ENCODE results near the gene GSTA3.
"Not testable (repeated sequence)": the region's sequence is repeated elsewhere in the genome, so short reads cannot be mapped to it uniquely, and the experiment has no call there.

The GSTA3 gene

GRCh38 chr6:52868899-52869298 is 40.6 kb downstream of the GSTA3 start:
- WGBS, 2 donors (ENCODE audit: extremely low coverage in 2 of 2, insufficient read length in 2 of 2, insufficient replicate concordance in 1 of 2), result no CpG with 5 or more reads among the region's 5 CpGs
- peak overlapping the region; percentile 89 for H3K18ac ChIP-seq (ENCODE audit: low read length)
- not testable (repeated sequence) for H2BK120ac ChIP-seq (ENCODE audit: low read depth, low read length); H3K9ac ChIP-seq (ENCODE audit: low read depth, low read length, poor library complexity); H3K27ac ChIP-seq (replicated peaks; ENCODE audit: low read length); H2BK12ac ChIP-seq (ENCODE audit: low read length); H3K14ac ChIP-seq (ENCODE audit: low read length); H4K91ac ChIP-seq (ENCODE audit: low read depth, low read length, poor library complexity); H2BK5ac ChIP-seq (ENCODE audit: low read length); H3K23ac ChIP-seq (ENCODE audit: low read depth, low read length, poor library complexity); H3K4me3 ChIP-seq (ENCODE audit: low read length in 2 of 2); H3K4me1 ChIP-seq (ENCODE audit: control insufficient read depth in 2 of 2, insufficient read depth in 1 of 2, low read depth in 1 of 2, low read length in 2 of 2); H2BK15ac ChIP-seq (ENCODE audit: low read length); H3K27me3 ChIP-seq (ENCODE audit: control insufficient read depth in 3 of 3, insufficient read depth in 3 of 3, low read depth in 1 of 3, low read length in 3 of 3); H3K36me3 ChIP-seq (replicated peaks in 1 of 2; ENCODE audit: control insufficient read depth in 2 of 2, insufficient read depth in 2 of 2, low read length in 2 of 2); H3K4ac ChIP-seq (ENCODE audit: low read length); H3K79me1 ChIP-seq (ENCODE audit: low read depth, low read length); DNase-seq (ENCODE audit: low spot score); H2AK5ac ChIP-seq (ENCODE audit: low read depth, low read length); H3K9me3 ChIP-seq (replicated peaks in 1 of 2; ENCODE audit: control insufficient read depth in 2 of 2, insufficient read depth in 1 of 2, low read depth in 1 of 2, low read length in 2 of 2)
- peak overlapping the region; percentile 96 for H4K8ac ChIP-seq (ENCODE audit: low read depth, low read length)
- peak overlapping the region; percentile 29 for H2AFZ ChIP-seq (ENCODE audit: low read length)
- peak overlapping the region; percentile 18 for H3K4me2 ChIP-seq (ENCODE audit: insufficient read depth, low read length, poor library complexity, severe bottlenecking)

DNA sequence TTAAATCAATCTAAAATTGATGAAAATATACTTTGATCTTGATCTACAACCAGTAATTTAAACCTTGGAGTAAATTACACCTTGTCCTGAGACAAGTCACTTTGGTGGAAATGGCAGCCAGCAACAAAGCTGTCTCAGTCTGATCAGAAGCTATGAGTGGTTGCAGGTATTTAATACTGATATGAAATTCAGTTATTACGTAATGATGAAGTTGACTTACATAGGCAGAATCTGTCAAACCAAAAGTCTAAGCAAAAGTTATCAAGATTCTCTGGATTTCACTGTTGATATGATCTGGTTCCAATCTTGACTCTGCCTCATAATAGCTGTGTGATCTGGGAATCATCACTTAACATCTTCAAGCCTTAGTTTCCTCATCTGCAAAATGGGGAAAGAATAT is 41.3 kb downstream of the GSTA3 start:
- Histone ChIP-seq H3K27ac (replicated peaks; ENCODE audit: low read length) (no peak overlapping the region), H3K14ac (ENCODE audit: low read length) (no peak overlapping the region)

GRCh38 chr6:52861151-52861550 is 48.3 kb downstream of the GSTA3 start:
- H2AFZ ChIP-seq (ENCODE audit: low read length); H3K79me1 ChIP-seq (ENCODE audit: low read depth, low read length); H2BK15ac ChIP-seq (ENCODE audit: low read length); H4K8ac ChIP-seq (ENCODE audit: low read depth, low read length); H3K4ac ChIP-seq (ENCODE audit: low read length); H3K27me3 ChIP-seq (ENCODE audit: control insufficient read depth in 3 of 3, insufficient read depth in 3 of 3, low read depth in 1 of 3, low read length in 3 of 3); H2BK5ac ChIP-seq (ENCODE audit: low read length); H3K23ac ChIP-seq (ENCODE audit: low read depth, low read length, poor library complexity); H3K27ac ChIP-seq (replicated peaks; ENCODE audit: low read length); H3K4me2 ChIP-seq (ENCODE audit: insufficient read depth, low read length, poor library complexity, severe bottlenecking); H3K9ac ChIP-seq (ENCODE audit: low read depth, low read length, poor library complexity); DNase-seq (ENCODE audit: low spot score); H2BK12ac ChIP-seq (ENCODE audit: low read length); H3K4me3 ChIP-seq (ENCODE audit: low read length in 2 of 2); H3K18ac ChIP-seq (ENCODE audit: low read length); H3K4me1 ChIP-seq (ENCODE audit: control insufficient read depth in 2 of 2, insufficient read depth in 1 of 2, low read depth in 1 of 2, low read length in 2 of 2); H2BK120ac ChIP-seq (ENCODE audit: low read depth, low read length); H3K14ac ChIP-seq (ENCODE audit: low read length); H3K9me3 ChIP-seq (replicated peaks in 1 of 2; ENCODE audit: control insufficient read depth in 2 of 2, insufficient read depth in 1 of 2, low read depth in 1 of 2, low read length in 2 of 2); H3K36me3 ChIP-seq (replicated peaks in 1 of 2; ENCODE audit: control insufficient read depth in 2 of 2, insufficient read depth in 2 of 2, low read length in 2 of 2); H2AK5ac ChIP-seq (ENCODE audit: low read depth, low read length); H4K91ac ChIP-seq (ENCODE audit: low read depth, low read length, poor library complexity): not testable (repeated sequence)
- no CpG with 5 or more reads among the region's 7 CpGs for WGBS, 2 donors (ENCODE audit: extremely low coverage in 2 of 2, insufficient read length in 2 of 2, insufficient replicate concordance in 1 of 2)

More for the DNA sequence above, 41.3 kb downstream of the GSTA3 start:
- no peaks in the 10 kb centered on the region for H3K36me3 ChIP-seq (replicated peaks in 1 of 2; ENCODE audit: control insufficient read depth in 2 of 2, insufficient read depth in 2 of 2, low read length in 2 of 2)
- DNase-seq (ENCODE audit: low spot score), result no peak
- H3K23ac ChIP-seq (ENCODE audit: low read depth, low read length, poor library complexity), result no peak overlapping the region
- no peaks in the 10 kb centered on the region for H3K79me1 ChIP-seq (ENCODE audit: low read depth, low read length)
- no peak overlapping the region for H2AK5ac ChIP-seq (ENCODE audit: low read depth, low read length)
- H3K4ac ChIP-seq (ENCODE audit: low read length), result no peak overlapping the region
- H4K8ac ChIP-seq (ENCODE audit: low read depth, low read length), result no peak overlapping the region
- H4K91ac ChIP-seq (ENCODE audit: low read depth, low read length, poor library complexity), result no peak overlapping the region
- H3K4me3 ChIP-seq (ENCODE audit: low read length in 2 of 2), result no peak overlapping the region
- no peak overlapping the region for H2BK120ac ChIP-seq (ENCODE audit: low read depth, low read length)
- H3K9ac ChIP-seq (ENCODE audit: low read depth, low read length, poor library complexity), result no peak overlapping the region
- H3K9me3 ChIP-seq (replicated peaks in 1 of 2; ENCODE audit: control insufficient read depth in 2 of 2, insufficient read depth in 1 of 2, low read depth in 1 of 2, low read length in 2 of 2), result no peaks in the 10 kb centered on the region
- no peak overlapping the region for H2BK12ac ChIP-seq (ENCODE audit: low read length)
- no peak overlapping the region for H2BK15ac ChIP-seq (ENCODE audit: low read length)
- no peak overlapping the region for H3K4me2 ChIP-seq (ENCODE audit: insufficient read depth, low read length, poor library complexity, severe bottlenecking)
- no peak overlapping the region for H2AFZ ChIP-seq (ENCODE audit: low read length)
- H3K4me1 ChIP-seq (ENCODE audit: control insufficient read depth in 2 of 2, insufficient read depth in 1 of 2, low read depth in 1 of 2, low read length in 2 of 2), result peaks cover 0 to 5% of the 10 kb centered on the region in 2 donors
- H2BK5ac ChIP-seq (ENCODE audit: low read length), result no peak overlapping the region
- H3K18ac ChIP-seq (ENCODE audit: low read length), result no peak overlapping the region
- WGBS, 2 donors (ENCODE audit: extremely low coverage in 2 of 2, insufficient read length in 2 of 2, insufficient replicate concordance in 1 of 2), result no CpG with 5 or more reads among the region's 1 CpG
- peaks cover 0 to 5% (median 0%) of the 10 kb centered on the region in 3 experiments for H3K27me3 ChIP-seq (ENCODE audit: control insufficient read depth in 3 of 3, insufficient read depth in 3 of 3, low read depth in 1 of 3, low read length in 3 of 3)

GRCh38 chr6:52858416-52858815 is 51.1 kb downstream of the GSTA3 start:
- H2BK5ac ChIP-seq (ENCODE audit: low read length), result no peak overlapping the region
- H4K8ac ChIP-seq (ENCODE audit: low read depth, low read length), result no peak overlapping the region
- H3K36me3 ChIP-seq (replicated peaks in 1 of 2; ENCODE audit: control insufficient read depth in 2 of 2, insufficient read depth in 2 of 2, low read length in 2 of 2), result no peaks in the 10 kb centered on the region
- no peak overlapping the region for H2AFZ ChIP-seq (ENCODE audit: low read length)
- no peak overlapping the region for H2BK12ac ChIP-seq (ENCODE audit: low read length)
- no peak overlapping the region for H3K4me3 ChIP-seq (ENCODE audit: low read length in 2 of 2)
- H3K14ac ChIP-seq (ENCODE audit: low read length), result no peak overlapping the region
- no peak overlapping the region for H2BK15ac ChIP-seq (ENCODE audit: low read length)
- H3K9ac ChIP-seq (ENCODE audit: low read depth, low read length, poor library complexity), result no peak overlapping the region
- no peak overlapping the region for H3K18ac ChIP-seq (ENCODE audit: low read length)
- no peak overlapping the region for H2BK120ac ChIP-seq (ENCODE audit: low read depth, low read length)
- H3K79me1 ChIP-seq (ENCODE audit: low read depth, low read length), result no peaks in the 10 kb centered on the region
- no peak overlapping the region for H2AK5ac ChIP-seq (ENCODE audit: low read depth, low read length)
- H3K23ac ChIP-seq (ENCODE audit: low read depth, low read length, poor library complexity), result no peak overlapping the region
- H3K4me2 ChIP-seq (ENCODE audit: insufficient read depth, low read length, poor library complexity, severe bottlenecking), result no peak overlapping the region
- no peaks in the 10 kb centered on the region for H3K9me3 ChIP-seq (replicated peaks in 1 of 2; ENCODE audit: control insufficient read depth in 2 of 2, insufficient read depth in 1 of 2, low read depth in 1 of 2, low read length in 2 of 2)
- H4K91ac ChIP-seq (ENCODE audit: low read depth, low read length, poor library complexity), result no peak overlapping the region
- no peaks in the 10 kb centered on the region for H3K27me3 ChIP-seq (ENCODE audit: control insufficient read depth in 3 of 3, insufficient read depth in 3 of 3, low read depth in 1 of 3, low read length in 3 of 3)
- no peak overlapping the region for H3K27ac ChIP-seq (replicated peaks; ENCODE audit: low read length)
- no peak for DNase-seq (ENCODE audit: low spot score)
- peaks cover 0 to 7% of the 10 kb centered on the region in 2 donors for H3K4me1 ChIP-seq (ENCODE audit: control insufficient read depth in 2 of 2, insufficient read depth in 1 of 2, low read depth in 1 of 2, low read length in 2 of 2)
- WGBS, 2 donors (ENCODE audit: extremely low coverage in 2 of 2, insufficient read length in 2 of 2, insufficient replicate concordance in 1 of 2), result no CpG with 5 or more reads among the region's 4 CpGs
- H3K4ac ChIP-seq (ENCODE audit: low read length), result no peak overlapping the region

Measured in neuronal stem cell (in vitro differentiated cells).